HG03439 (cell line): ENCODE results near the gene UQCR10.
"Not testable (repeated sequence)": the region's sequence is repeated elsewhere in the genome, so short reads cannot be mapped to it uniquely, and the experiment has no call there.

ENCODE experiments used
- ATAC-seq: cut with Tn5 transposase; IDR thresholded peaks from one replicate; pipeline ENCODE4 v1.9.1; 2021; ENCODE audit warnings: mild to moderate bottlenecking, moderate library complexity; ENCODE audit not compliant: unreplicated experiment

The UQCR10 gene

DNA sequence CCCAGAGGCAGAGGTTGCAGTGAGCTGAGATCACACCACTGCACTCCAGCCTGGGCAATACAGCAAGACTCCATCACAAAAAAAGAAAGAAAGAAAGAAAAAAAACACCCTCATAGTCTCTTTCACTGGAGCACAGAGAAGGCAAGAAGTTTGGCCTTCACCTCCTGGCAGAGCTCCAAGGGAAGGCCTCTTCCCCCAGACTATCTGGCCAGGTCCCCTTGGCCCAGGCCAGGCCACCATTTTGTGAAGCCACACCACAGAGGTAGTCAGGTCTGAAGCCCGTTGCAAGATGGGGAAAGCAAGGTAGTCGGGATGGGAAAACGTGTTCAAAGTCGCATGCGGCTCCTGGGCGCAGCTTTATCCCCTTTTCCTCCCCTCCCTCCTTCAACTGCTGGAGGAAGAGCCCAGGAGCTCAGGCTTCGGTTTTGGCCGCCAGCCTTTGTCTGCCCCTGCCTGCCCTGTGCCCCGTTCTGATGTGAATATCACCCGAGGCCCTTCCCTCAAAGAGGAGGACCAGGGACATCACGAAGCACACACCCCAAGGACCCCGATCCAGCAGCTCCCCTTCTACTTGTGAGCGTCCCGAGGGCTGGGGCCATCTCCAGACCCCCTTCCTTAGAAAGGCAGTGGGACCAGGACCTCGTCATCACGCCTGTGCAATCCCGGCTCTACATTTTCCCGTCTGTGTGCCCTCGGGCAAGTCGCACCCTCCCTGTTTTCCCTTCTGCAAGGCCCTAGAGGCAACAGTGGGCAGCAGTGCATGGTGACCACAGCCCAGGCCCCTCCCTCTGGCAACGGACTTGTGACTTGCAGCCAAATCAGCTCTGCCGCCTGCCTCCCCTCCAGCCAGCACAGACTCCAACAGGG is 29.7 kb upstream of the UQCR10 start:
- no peak for ATAC-seq

DNA sequence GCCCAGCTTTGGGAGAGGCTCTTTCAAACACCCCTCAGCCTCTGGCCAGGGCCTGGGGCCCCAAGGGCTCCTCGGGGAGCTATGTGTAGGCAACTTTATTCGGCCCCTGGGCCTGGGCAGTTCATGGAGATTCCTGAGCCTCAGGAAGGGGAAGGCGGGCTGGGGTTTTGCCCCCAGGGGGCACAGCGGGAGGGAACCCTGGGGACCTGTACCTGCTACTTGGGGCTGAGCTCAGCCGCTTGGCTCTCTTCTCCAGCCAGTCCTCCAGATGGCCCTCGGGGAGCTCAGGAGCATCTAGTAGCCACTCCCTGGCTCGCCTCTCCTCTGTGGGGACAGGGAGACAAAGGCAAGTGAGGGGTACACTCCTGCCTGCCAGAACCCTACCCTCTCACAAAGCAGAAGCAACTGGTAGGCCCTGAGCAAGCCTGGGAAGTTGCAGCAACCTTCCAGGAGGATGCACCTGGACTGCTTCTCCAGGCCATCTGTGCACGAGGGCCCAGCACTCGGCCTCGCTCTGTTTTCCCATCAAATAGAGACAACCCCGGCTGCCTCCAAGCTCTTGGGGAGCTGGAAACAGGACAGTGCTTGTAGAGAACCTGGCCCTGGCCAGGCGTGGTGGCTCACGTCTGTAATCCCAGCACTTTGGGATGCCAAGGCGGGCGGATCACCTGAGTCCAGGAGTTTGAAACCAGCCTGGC is 28.9 kb upstream of the UQCR10 start:
- ATAC-seq = no peak

DNA sequence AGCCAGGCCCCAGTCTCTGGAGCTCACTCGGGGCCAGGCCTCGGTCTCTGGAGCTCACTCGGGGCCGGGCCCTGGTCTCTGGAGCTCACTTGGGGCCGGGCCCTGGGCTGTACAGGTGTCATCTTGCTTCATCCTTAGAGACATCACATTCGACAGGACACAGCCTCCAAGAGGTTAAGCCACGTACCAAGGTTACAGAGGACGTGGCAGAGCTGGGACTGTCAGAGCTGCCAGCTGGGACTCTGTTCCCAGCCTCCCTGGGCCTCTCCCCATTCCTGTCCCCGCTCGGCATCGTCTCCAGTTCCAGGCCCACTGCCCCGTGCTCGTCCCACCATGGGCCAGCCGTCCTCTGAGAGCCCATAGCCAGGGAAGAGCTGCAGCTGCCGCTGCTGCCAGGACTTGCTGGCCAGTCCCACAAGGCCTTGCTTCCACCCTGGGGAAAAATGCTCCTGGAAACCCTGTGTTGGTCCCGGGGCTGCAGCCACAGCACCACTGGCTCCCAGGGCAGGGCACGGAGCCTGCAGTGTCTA is 27.8 kb upstream of the UQCR10 start:
- ATAC-seq = no peak

DNA sequence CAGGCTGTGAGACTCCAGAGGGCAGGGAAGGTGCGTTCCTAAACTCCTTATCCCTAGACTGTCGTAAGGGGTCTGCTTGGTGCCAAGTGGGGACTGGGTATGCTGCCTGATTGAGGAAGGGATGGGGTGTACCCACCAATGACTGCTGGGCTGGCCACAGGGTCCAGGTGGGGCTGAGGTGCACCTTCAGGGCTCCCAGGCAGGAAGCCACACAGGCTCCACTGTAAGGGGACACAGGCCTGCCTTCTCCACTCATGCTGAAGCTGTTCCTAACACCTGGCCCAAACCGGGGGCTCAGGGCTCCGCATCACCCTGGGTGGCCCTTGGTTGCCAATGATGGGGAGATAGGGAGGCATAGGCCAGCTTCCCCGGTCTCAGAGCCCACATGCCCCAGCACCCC is 27.0 kb upstream of the UQCR10 start:
- ATAC-seq = no peak

GRCh38 chr22:29741926-29742325 is 25.2 kb upstream of the UQCR10 start:
- no peak for ATAC-seq

DNA sequence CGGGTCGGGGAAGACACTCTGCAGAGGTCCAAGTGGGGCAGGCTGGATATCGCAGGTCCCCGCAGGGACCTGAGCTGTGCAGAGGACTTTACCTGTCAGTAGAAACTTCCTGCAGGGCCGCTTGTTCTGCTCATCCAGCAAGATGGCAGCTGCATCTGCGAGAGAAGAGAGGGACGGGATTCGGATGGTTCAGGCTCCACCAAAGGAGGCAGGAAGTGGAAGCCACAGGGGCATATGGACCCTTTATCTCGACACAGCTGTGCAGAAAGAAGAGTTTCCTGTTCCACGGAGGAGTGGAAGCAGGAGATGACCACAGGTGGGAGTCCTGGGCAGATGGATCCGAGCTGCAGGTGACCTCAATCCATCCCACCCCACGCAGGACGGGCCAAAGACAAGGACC is 24.8 kb upstream of the UQCR10 start:
- no peak for ATAC-seq

GRCh38 chr22:29744902-29745301 is 22.3 kb upstream of the UQCR10 start:
- ATAC-seq = no peak

DNA sequence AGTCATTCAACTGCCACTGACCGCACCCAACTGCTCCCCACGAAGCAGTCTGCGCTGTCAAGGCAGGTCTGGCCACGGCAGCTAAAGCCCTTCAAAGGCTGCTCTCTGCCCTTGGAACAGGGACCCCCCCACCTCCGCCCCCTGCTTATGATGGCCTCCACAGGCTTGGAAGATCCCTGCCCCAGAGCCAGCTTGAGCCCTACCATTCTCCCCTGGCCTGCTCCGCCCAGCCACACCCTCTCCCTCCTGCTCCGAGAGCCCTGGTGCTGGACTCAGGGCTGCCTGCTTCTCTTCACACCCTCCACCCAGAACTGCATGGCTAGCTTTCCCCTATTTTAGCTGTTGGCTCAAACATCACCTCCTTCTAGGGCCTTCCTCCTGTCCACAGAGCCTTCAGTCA is 19.3 kb upstream of the UQCR10 start:
- ATAC-seq = no peak

GRCh38 chr22:29748248-29748893 is 18.8 kb upstream of the UQCR10 start:
- ATAC-seq = no peak

DNA sequence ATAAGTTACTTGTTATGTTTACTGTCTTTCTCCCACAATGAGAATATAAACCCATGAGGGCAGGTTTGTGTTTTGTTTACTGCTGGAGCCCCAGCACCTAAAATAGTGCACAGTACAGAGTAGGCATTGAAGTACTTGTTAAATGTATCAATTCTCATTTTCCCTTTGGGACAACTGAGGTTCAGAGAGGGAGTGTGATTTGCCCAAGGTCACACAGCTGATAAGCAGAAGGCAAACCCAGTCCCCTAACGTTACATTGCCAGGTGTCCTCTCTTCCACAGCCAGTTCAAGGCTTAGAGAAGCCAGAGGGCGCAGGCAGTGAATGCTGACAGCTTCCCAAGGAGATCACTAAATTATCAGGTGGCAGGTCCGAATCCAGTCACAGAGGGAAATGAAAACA is 17.1 kb upstream of the UQCR10 start:
- no peak for ATAC-seq

DNA sequence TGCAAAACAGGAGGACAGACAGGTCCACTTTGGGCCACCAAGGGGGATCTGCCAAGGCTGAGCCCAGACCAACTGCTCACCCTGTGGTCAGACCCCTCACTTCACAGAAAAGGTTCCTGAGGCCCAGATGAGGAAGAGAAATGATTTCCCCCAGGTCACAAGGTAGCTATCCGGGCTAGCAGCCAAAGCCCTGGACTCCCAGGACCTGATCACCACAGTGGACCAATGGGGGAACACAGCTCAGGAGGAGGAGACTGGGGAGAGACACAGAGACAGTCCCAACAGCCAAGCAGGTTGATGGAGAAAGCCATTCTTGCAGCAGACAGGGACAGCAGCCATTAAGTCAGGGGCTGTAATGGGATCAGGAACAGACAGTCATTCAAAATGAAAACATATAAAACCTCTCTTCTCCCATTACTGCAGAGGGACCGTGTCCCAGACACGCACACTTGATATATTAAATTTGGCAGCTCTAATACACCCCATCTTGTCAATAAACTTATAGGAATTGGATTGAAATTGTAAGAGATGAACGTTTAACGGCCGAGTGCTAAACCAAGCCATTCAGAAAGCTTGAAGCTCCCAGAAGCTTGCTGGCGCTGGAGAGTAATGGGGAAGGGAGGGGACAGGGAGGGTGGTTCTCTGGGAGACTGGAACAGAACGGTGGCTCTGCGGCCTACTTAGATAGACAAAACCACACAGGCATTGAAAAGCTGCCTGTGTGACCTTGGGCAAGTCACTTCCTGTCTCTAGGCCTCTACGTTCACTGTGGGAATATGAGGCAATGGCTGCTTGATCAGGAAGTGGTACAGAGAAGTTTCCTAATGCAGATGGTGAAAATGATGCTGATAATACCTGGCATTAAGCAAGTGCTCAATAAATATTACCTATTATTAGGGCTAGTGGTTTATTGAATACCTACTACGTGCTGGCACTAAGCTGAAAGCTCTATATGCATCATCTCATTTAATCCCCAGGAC is 16.3 kb upstream of the UQCR10 start:
- ATAC-seq = no peak

GRCh38 chr22:29751669-29752068 is 15.5 kb upstream of the UQCR10 start:
- no peak for ATAC-seq

DNA sequence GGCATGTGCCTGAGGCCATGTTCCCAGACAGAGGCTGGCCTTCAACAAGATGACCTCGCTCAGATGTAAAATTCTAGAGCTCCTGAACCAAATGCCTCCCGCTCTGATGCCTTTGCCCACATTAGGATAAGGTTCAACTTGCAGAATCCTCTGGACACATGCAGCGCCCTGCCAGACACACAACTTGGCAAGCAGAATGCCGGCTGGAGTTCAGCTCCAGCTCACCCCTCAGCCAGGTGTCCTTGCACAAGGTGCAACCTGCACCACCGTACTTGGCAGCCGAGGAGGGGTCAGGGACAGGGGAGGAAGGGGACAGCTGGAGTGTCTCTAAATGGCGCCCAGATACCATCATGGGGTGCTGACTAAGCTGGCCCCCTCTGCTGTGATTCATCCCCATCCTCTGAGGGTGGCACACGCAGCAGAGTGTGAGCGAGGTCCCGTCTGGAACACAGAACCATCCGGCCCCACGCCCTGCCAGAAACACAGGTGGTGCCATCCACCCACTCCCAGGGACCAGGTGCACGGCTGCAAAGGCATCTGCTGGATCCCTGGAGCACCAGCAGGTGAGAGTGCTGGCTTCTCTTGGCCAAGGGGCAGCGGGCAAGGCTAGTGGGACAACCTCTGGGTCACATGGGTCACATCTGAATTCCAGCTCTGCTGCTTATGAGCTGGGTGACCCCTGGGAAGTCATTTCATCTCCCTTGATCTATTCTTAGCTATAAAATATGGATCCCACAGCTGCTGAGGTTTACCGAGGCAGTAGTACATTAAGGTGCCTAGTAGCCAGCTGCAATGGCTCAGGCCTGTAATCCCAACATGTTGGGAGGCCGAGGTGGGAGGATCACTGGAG is 13.1 kb upstream of the UQCR10 start:
- no peak for ATAC-seq

DNA sequence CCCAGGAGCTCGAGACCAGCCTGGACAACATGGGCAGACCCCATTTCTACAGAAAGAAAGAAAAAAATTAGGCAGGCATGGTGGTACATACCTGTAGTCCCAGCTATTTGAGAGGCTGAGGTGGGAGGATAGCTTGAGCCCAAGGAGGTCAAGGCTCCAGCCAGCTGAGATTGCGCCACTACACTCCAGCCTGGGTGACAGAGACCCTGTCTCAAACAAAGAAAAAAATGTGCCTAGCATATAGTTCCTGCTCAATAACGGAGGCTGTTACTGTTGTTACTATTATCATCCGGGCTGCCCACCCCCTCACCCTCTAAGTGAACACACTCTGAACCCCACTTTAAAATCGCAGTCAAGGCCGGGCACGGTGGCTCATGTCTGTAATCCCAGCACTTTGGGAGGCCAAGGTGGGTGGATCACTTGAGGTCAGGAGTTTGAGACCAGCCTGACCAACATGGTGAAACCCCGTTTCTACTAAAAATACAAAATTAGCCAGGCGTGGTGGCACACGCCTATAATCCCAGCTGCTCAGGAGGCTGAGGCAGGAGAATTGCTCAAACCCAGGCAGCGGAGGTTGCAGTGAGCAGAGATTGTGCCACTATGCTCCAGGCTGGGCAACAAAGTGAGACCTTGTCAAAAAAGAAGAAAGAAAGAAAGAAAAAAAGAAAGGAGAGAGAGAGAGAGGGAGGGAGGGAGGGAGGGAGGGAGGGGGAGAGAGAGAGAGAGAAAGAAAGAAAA is 12.3 kb upstream of the UQCR10 start:
- not testable (repeated sequence) for ATAC-seq

- no peak for ATAC-seq
These were observed 11.3 kb upstream of the UQCR10 start for GRCh38 chr22:29755889-29756288.

DNA sequence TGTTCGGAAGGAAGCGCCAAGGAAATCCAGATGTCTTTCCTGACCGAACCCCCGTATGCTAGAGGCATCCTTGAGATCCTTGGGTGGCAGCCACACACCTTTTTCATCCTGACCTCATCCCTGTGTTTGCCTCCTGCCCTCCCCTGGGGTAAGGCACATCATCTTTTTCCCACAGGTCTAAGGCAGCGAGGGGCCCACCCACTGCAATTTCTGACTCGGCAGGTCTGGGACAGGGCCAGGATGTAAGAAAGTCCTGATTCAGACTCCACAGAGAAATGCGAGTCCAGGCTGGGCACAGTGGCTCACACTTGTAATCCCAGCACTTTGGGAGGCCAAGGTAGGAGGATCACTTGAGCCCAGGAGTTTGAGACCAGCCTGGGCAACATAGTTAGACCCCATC is 10.8 kb upstream of the UQCR10 start:
- ATAC-seq = no peak

GRCh38 chr22:29757096-29757495 is 10.1 kb upstream of the UQCR10 start:
- ATAC-seq = no peak

GRCh38 chr22:29758068-29758622 is 9.0 kb upstream of the UQCR10 start:
- no peak for ATAC-seq

DNA sequence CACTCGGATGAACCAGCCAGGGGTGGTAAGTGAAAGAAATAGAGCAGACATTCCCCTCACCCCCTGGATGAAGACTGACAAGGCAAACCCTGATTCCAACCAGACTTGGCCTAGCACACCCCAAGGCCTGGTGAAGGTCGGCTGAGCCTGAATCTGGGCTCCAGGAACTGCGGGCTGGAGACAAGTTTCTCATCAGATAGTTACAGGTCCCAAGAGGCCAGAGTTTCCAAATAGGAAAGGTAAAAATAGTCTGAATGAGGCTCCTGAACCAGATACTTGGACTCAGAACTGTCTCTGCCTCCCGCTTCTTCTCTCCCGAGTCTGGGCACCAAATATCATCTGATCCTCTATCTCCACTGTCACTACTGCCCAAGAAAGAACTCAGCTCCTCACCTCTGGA is 8.2 kb upstream of the UQCR10 start:
- no peak for ATAC-seq
